GM12864 (cell line): ENCODE results near the gene FAM200A.
"Not testable (repeated sequence)": the region's sequence is repeated elsewhere in the genome, so short reads cannot be mapped to it uniquely, and the experiment has no call there.

Experiments
- DNase-seq: peaks from one replicate; pipeline ENCODE4 v3.0.0-alpha.2; 2011; ENCODE audit warnings: low read depth
- H3K4me3 ChIP-seq: 2 replicates; pipeline ENCODE4 v1.5.1; 2011; ENCODE audit warnings: mild to moderate bottlenecking, low read depth, low read length, control low read depth
- CTCF ChIP-seq: IDR thresholded peaks from 2 replicates; pipeline ENCODE4 v1.5.1; 2011; ENCODE audit warnings: low read depth, mild to moderate bottlenecking, moderate library complexity, low read length, control low read depth, inconsistent platforms; ENCODE audit errors: missing control alignments

The FAM200A gene

DNA sequence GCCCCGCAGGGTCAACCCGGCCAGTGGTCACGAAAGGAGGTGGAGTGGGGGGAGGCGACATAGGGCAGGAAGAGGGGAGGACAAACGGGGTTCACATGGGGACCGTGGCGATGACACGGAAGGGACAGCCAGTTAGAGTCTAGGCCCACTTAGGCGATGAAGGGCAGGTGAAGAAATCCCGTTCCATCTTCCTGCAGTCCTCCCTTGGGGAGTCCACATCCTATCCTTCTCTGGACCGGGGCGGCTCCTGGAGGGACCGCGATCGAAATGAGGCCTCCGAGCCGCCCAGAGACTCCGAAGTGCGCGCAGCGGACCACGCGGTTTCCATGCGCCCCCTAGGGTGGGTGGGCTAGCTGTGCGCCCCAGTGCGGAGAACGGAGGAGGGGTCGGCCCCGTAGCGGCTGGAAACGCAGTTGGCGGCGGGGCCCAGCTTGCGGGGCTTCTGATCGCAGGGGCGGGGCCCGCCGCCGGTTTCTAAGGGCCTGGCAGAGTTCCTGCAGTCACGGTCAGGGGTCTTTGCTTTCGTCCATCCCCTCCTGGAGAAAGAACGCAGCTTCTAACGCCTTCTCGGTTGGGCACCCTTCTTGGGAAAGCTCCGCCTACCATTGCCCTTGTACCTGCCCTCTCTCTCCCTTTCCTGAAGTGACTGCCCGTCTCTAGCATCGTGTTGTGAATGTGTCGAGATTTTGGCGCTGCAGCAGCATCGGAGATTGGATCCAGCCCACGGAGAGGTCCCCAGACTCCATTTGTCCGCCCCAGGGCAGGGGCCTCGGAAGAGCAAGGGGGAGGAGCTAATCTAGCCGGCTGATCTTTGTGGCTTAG, 28.3 kb upstream of the FAM200A start:
- no peak for DNase-seq
- peak overlapping the region; percentile 1 for H3K4me3 ChIP-seq
- TF ChIP-seq CTCF, result peak; percentile 14

DNA sequence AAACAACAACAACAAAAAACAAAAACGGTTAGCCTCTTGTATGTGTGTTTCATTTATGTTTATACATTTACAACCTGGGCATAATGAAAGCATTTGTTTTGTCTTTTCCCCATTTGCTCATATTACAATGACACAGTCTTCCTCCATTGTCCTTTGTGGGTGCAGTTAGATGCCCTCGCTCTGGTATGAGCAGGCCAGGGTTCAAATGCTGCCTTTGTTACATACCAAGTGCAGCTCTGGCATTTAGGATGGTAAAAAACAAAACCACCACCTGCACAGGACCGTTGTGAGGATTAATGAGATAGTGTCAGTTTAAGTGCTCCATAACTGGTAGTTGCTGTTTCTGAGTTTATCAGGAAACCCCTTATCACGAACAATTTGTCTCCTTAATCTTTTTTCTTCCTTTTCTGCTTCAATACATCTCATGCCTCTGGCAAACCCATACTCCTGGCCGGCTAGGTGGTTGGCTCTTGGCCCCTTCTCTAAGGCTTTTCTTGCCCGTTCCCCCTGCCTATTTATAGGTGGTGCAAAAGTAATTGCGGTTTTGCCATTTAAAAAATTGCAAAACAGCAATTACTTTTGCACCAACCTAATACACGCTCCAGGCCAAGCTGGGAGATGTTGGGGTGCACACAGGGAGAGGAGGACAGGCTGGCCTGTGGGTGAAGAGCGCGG, 27.5 kb upstream of the FAM200A start:
- DNase-seq, result no peak
- peak overlapping the region; percentile 1 for H3K4me3 ChIP-seq
- no peak for TF ChIP-seq CTCF

DNA sequence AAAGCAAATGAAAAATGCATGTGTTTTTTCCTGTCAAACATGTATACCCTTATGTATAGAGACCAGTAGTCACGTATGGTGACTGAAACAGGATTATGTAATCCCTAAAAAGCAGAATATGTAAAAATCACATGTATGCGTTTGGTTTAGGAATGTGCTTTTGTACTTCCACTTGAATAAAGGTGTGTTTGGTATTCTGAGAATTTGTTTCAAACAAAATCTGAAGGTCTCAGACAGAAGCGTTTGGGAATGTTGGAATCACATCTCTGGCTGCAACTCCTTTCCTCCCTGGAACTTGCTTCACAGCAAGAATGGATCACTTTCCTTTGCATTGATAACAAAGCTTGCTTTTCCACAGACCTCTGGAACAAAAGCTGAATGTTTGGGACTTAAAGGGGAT, 24.3 kb upstream of the FAM200A start:
- H3K4me3 ChIP-seq, result no peak overlapping the region
- TF ChIP-seq CTCF, result no peak
- DNase-seq, result no peak

DNA sequence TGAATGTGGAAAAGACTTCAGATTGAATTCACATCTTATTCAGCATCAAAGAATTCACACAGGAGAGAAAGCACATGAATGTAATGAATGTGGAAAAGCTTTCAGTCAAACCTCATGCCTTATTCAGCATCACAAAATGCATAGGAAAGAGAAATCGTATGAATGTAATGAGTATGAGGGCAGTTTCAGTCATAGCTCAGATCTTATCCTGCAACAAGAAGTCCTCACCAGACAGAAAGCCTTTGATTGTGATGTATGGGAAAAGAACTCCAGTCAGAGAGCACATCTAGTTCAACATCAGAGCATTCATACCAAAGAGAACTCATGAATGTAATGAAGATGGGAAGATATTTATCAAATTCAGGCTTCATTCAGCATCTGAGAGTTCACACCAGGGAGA, 21.3 kb upstream of the FAM200A start:
- DNase-seq, result no peak
- TF ChIP-seq CTCF, result no peak
- no peak overlapping the region for H3K4me3 ChIP-seq

DNA sequence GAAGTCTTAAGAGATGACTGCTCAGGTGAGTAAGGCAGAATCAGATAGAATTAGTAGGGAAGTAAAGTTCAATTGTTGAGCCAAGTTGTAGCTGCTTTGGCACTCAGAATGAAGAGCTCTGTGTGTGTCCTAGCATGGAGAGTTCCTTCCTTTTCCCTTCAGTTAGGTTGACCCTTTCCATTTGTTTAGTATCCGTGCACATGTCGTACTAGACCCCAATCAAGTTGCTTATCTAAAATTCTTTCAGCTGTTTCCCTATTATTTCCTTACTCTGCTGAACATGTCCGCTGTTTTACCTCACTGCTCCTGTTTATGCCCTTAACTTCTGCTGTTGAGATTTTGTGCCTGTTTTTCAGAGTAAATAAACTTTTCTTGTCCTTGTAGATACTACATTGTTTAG, 19.9 kb upstream of the FAM200A start:
- H3K4me3 ChIP-seq, result no peak overlapping the region
- TF ChIP-seq CTCF, result no peak
- no peak for DNase-seq

DNA sequence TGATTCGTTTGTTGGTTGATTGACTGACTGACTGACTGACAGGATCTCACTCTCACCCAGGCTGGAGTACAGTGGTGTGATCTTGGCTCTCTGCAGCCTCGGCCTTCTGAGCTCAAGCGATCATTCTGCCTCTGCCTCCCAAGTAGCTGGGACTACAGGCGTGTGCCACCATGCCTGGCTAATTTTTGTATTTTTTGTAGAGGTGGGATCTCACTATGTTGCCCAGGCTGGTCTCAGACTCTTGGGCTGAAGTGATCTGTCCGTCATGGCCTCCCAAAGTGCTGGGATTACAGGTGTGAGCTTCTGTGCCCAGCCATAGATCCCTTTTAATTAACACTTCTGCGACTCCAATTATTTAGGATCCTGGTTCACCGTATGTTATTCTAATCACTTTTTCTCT, 16.9 kb upstream of the FAM200A start:
- DNase-seq, result not testable (repeated sequence)

DNA sequence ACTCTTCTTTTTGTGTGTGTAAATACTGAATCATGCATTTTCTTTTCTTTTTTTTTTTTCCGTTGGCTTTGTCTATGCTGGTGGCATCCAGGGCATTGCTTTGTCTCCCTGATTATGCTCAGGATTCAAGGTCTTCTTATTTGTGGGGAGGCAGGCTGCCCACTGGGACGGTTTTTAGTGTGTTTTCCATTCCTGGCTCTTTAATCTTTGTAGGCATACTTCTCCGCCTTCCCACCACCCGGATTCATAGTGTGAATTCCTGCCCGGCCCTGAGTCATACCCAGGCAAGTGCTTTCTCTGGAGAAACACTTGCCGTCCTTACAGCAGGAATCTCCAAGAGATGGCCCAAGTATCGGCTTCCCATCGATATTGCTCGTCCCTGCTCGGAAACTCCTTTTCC, 11.7 kb upstream of the FAM200A start:
- DNase-seq, result no peak
- H3K4me3 ChIP-seq, result no peak overlapping the region
- no peak for TF ChIP-seq CTCF

More for the DNA sequence above, 16.9 kb upstream of the FAM200A start:
- not testable (repeated sequence) for H3K4me3 ChIP-seq
